Hepatocyte (in vitro differentiated cells): ENCODE results near the gene AKR7A2. TPM values are rescaled to one million over a fixed set of nuclear protein-coding genes. Genes with fewer than 3 reads are reported as not detected.
A peak's percentile ranks its signal among the peaks of the same experiment; 100 is the strongest.

Source experiments
- DNase-seq: peaks from one replicate; pipeline ENCODE4 v3.0.0-alpha.2; 2016; ENCODE audit warnings: low spot score
- H2AFZ ChIP-seq: fragments of 200-600 bp; sonication (generic); 2 replicates; pipeline ENCODE4 v1.6.0; 2016; ENCODE audit warnings: antibody characterized with exemption, mild to moderate bottlenecking
- H3K27ac ChIP-seq: fragments of 200-600 bp; sonication (generic); 2 replicates; pipeline ENCODE4 v1.5.1; 2016; ENCODE audit warnings: mild to moderate bottlenecking
- H3K27me3 ChIP-seq: fragments of 200-600 bp; sonication (generic); 2 replicates; pipeline ENCODE4 v1.6.1; 2016
- H3K36me3 ChIP-seq: fragments of 200-600 bp; sonication (generic); replicated peaks from 2 replicates; pipeline ENCODE4 v1.5.1; 2016; ENCODE audit warnings: low read depth; ENCODE audit not compliant: insufficient read depth
- H3K4me1 ChIP-seq: fragments of 200-600 bp; sonication (generic); 2 replicates; pipeline ENCODE4 v1.5.1; 2016; ENCODE audit warnings: mild to moderate bottlenecking, moderate library complexity; ENCODE audit not compliant: insufficient read depth
- H3K4me2 ChIP-seq: fragments of 200-600 bp; sonication (generic); 2 replicates; pipeline ENCODE4 v1.6.0; 2016
- H3K4me3 ChIP-seq: fragments of 200-600 bp; sonication (generic); 2 replicates; pipeline ENCODE4 v1.5.1; 2016; ENCODE audit warnings: mild to moderate bottlenecking
- H3K79me2 ChIP-seq: fragments of 200-600 bp; sonication (generic); 2 replicates; pipeline ENCODE4 v1.6.0; 2017; ENCODE audit warnings: mild to moderate bottlenecking
- H3K9me2 ChIP-seq: fragments of 200-600 bp; sonication (generic); replicated peaks from 2 replicates; pipeline ENCODE4 v1.6.0; 2017; ENCODE audit warnings: mild to moderate bottlenecking; ENCODE audit not compliant: insufficient read depth
- H3K9me3 ChIP-seq: fragments of 200-600 bp; sonication (generic); 2 replicates; pipeline ENCODE4 v1.5.1; 2016; ENCODE audit warnings: low read depth, mild to moderate bottlenecking
- H4K20me1 ChIP-seq: fragments of 200-600 bp; sonication (generic); 2 replicates; pipeline ENCODE4 v1.6.0; 2016; ENCODE audit warnings: mild to moderate bottlenecking; ENCODE audit not compliant: insufficient read depth, poor library complexity, severe bottlenecking
- EZH2 ChIP-seq: fragments of 200-600 bp; sonication (generic); IDR thresholded peaks from 2 replicates; pipeline ENCODE4 v1.6.1; 2016; ENCODE audit warnings: antibody characterized with exemption, mild to moderate bottlenecking, borderline replicate concordance
- EZH2phosphoT487 ChIP-seq: fragments of 200-600 bp; sonication (generic); IDR thresholded peaks from one replicate; pipeline ENCODE4 v1.6.1; 2018; ENCODE audit warnings: antibody characterized with exemption, mild to moderate bottlenecking, low read depth, moderate library complexity; ENCODE audit not compliant: unreplicated experiment, severe bottlenecking
- WGBS: methylation state at CpG from one replicate; pipeline ENCODE4 v1.1.6; 2016; ENCODE audit warnings: low lambda C conversion rate; ENCODE audit errors: missing lambda C conversion rate; 5-methylcytosine and 5-hydroxymethylcytosine counted together
- polyA plus RNA-seq: library from polyadenylated mRNA; unstranded; fragments of >200 nt; fragmentation: Nextera tagmentation; extraction: Ambion mirVana; gene quantifications from 2 replicates; pipeline ENCODE4 v1.2.1, GENCODE V29; 2016
- total RNA-seq: library from RNA; depleted of rRNA; stranded (reverse); fragments of >200 nt; gene quantifications from 2 replicates; pipeline ENCODE4 v1.2.3, GENCODE V29; 2014
- TF ChIP-seq, protein P1 (sequence below): fragments of 200-600 bp; sonication (generic); IDR thresholded peaks from 2 replicates; pipeline ENCODE4 v1.5.1; 2016; ENCODE audit warnings: antibody characterized with exemption, mild to moderate bottlenecking; ENCODE audit not compliant: poor library complexity

The AKR7A2 gene
- total and polyA plus RNA-seq, 2 experiments from 2014 or later = 81.5 to 109 TPM

DNA sequence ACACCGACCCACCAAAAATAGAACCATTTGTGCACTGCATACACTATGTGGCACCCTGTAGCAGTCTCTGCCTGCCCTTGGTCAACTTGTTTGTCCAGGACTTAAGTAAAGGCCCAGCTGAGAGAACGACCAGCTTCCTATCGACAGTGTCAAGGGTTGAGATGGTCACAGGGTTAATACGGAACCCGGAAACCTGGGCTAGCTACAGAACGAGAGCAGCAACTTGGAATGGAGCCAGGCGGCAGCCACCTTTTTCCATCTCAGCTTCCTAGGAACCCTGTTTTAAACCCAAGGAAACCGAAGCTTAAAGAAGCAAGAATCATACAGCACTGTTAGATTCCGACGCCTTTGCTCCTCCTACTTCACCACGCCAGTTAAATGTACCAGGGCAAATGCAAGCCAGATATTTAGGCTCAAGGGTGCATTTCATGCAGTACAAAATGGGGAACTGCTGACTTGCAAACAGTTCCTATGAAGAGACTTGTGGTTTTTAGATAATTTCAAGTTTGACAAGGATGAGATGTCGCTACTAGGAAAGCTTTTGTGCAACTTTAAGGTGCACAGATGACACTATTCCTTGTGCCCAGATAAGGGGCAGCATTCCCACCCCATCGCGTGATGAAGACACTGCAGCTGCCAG is 35.7 kb upstream of the AKR7A2 start:
- H3K4me3 ChIP-seq = no peak overlapping the region
- H3K4me2 ChIP-seq = no peak overlapping the region
- no peaks in the 10 kb centered on the region for H4K20me1 ChIP-seq
- no peaks in the 10 kb centered on the region for H3K9me2 ChIP-seq
- peak; percentile 39 for DNase-seq
- H3K27ac ChIP-seq = no peak overlapping the region
- no peaks in the 10 kb centered on the region for H3K4me1 ChIP-seq
- TF ChIP-seq, protein P1, sequence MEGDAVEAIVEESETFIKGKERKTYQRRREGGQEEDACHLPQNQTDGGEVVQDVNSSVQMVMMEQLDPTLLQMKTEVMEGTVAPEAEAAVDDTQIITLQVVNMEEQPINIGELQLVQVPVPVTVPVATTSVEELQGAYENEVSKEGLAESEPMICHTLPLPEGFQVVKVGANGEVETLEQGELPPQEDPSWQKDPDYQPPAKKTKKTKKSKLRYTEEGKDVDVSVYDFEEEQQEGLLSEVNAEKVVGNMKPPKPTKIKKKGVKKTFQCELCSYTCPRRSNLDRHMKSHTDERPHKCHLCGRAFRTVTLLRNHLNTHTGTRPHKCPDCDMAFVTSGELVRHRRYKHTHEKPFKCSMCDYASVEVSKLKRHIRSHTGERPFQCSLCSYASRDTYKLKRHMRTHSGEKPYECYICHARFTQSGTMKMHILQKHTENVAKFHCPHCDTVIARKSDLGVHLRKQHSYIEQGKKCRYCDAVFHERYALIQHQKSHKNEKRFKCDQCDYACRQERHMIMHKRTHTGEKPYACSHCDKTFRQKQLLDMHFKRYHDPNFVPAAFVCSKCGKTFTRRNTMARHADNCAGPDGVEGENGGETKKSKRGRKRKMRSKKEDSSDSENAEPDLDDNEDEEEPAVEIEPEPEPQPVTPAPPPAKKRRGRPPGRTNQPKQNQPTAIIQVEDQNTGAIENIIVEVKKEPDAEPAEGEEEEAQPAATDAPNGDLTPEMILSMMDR = no peak
- TF ChIP-seq EZH2 (no peak), EZH2phosphoT487 (no peak)
- H3K27me3 ChIP-seq = no peaks in the 10 kb centered on the region
- no peaks in the 10 kb centered on the region for H3K9me3 ChIP-seq
- H3K79me2 ChIP-seq = no peaks in the 10 kb centered on the region
- H3K36me3 ChIP-seq = no peaks in the 10 kb centered on the region
- WGBS = 85% methylated on average over 14 of the region's 14 CpGs
- H2AFZ ChIP-seq = no peak overlapping the region

DNA sequence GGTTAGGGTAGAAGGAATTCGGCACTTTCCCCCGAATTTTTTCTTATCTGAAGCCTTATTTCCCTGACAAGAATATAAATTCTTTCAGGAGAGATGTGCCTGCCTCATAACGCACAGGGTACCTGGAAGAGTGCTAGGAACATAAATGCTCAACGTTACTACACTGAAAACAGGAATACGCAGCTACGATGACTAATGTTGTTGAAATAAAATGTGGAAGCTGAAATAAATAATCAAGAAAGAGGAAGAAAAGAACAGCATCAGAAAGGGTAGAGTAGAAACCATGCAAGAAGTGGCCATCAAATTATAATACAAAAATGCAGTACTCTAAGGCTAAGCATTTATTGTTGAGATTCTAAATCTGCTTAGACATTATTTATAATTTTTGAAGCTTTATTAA is 34.1 kb upstream of the AKR7A2 start:
- TF ChIP-seq EZH2phosphoT487 = no peak
- TF ChIP-seq, protein P1 = no peak
- no peak for TF ChIP-seq EZH2
- no peaks in the 10 kb centered on the region for H3K9me2 ChIP-seq
- no peak overlapping the region for H2AFZ ChIP-seq
- no peaks in the 10 kb centered on the region for H3K4me1 ChIP-seq
- no peaks in the 10 kb centered on the region for H3K79me2 ChIP-seq
- no peak for DNase-seq
- 91% methylated on average over 6 of the region's 6 CpGs for WGBS
- no peaks in the 10 kb centered on the region for H3K9me3 ChIP-seq
- H3K4me2 ChIP-seq = no peak overlapping the region
- no peaks in the 10 kb centered on the region for H4K20me1 ChIP-seq
- H3K4me3 ChIP-seq = no peak overlapping the region
- H3K27ac ChIP-seq = no peak overlapping the region
- no peaks in the 10 kb centered on the region for H3K27me3 ChIP-seq
- H3K36me3 ChIP-seq = no peaks in the 10 kb centered on the region

DNA sequence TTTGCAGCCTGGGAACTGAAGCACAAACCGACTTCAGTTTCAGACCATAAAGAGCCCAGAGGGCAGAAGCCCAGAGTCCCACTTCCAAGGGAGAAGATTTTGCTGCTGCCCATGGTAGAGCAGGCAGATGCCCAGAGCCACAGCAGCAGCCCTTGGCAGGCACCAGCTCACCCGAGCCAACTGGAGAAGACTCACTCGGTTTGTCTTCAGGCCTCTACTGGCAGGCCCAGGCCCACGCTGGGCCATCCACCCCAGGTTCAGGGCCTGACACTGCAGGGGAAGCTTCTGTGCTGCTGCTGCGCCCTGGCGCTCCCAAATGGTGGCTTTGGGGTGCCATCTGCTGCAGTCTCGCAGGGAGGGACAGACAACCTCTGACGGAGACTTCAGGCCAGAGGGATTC is 33.4 kb upstream of the AKR7A2 start:
- Histone ChIP-seq H3K79me2 (no peaks in the 10 kb centered on the region), H3K9me3 (no peaks in the 10 kb centered on the region), H3K9me2 (no peaks in the 10 kb centered on the region), H3K36me3 (no peaks in the 10 kb centered on the region), H3K4me2 (no peak overlapping the region), H3K4me1 (no peaks in the 10 kb centered on the region), H3K27me3 (no peaks in the 10 kb centered on the region), H3K4me3 (no peak overlapping the region), H3K27ac (no peak overlapping the region), H4K20me1 (no peaks in the 10 kb centered on the region), H2AFZ (no peak overlapping the region)
- 95% methylated on average over 8 of the region's 8 CpGs for WGBS
- DNase-seq = no peak
- TF ChIP-seq EZH2phosphoT487 (no peak), EZH2 (no peak)
- TF ChIP-seq, protein P1 = no peak
